GM19239 (cell line): ENCODE data around the gene CDK11B.
"Not testable (repeated sequence)": the region's sequence is repeated elsewhere in the genome, so short reads cannot be mapped to it uniquely, and the experiment has no call there.

Experiments used
- DNase-seq: peaks from one replicate; pipeline ENCODE4 v3.0.0; 2011; ENCODE audit warnings: low spot score; ENCODE audit not compliant: insufficient read length
- FAIRE-seq: peaks from 2 replicates; lab custom pipeline; 2011; peaks lifted over from hg19 to GRCh38; lab: Jason Lieb, UNC

CDK11B gene

DNA sequence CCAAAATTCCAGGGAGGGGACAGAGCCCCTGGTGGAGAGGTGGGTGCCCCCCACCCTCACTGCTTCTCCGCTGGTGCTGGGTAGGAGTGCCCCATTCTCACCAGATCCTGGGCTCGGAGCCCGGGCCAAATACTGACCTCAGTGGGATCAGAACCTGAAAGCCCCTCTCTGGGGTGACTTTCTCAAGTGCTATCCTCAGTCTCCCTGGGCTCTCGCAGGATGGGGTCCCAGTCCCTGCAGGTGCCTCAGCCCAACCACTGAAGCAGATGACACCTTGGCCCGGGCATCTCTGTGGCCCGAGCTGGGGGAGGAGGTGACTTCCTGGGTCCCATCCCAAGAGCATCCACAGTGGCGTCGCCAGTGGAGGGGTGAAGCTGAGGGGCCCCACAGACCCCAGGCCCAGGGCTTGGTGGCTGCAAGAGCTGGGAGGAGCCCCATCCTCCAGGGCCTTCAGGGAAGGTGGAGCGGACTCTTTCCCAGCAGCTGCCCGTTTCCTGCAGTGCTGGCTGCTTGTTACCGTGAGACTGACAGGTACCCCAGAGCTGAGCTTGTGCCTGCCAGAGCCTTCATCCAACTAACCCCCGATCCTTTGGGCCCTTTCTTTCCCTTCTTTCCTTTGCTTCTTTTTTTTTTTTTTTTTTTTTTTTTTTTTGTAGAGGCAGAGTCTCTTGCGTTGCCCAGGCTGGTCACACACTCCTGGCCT, 55.0 kb downstream of the CDK11B start:
- FAIRE-seq (no peak), DNase-seq (no peak)

- FAIRE-seq (no peak), DNase-seq (no peak)
Measured at GRCh38 chr1:1602968-1603506, 55.8 kb downstream of the CDK11B start.

GRCh38 chr1:1602304-1602967, 56.4 kb downstream of the CDK11B start:
- no peak for DNase-seq
- no peak for FAIRE-seq

DNA sequence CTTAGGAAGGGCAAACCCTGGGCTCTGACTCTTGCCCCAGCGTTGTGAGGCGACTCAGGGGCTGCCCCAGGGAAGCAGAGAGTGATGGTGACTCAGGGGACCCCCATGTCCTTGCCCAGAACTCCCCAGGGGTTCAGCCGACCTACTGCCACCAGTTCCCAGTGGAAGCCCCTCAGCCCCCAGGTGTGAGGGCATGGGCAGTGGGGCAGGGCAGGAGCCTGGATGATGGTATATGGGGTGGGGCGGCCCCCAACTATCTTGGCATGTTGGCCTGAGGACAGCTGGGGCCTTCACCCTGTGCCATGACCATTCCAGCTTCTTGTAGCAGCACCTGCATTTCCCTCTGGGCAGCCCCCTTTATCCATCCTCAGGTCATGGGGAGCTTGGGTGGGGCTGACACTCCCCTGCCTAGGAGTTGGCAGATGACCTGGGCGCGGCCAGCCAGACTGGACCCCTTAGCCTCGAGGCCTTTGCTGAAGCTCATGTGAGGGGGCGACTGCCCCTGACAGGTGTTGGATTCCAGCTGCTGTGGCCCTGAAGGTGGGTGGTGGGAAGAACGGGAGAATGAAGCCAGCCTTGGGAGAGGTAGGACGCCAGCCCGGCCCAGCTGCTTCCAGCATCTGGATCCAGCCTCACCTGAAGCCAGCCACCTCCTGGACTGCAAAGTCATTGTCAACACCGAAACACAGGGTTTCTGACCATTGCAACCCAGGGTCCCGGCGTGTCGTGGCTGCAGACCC, 57.1 kb downstream of the CDK11B start:
- no peak for FAIRE-seq
- DNase-seq = no peak

GRCh38 chr1:1600861-1601563, 57.8 kb downstream of the CDK11B start:
- DNase-seq = no peak
- no peak for FAIRE-seq

- DNase-seq = no peak
- no peak for FAIRE-seq
Measured at GRCh38 chr1:1599935-1600860, 58.6 kb downstream of the CDK11B start, which contains the start of gene FNDC10. Gene FNDC10, minus strand, starts transcription at chr1:1600135. Its CDS starts 120 bp downstream, at chr1:1600015.

GRCh38 chr1:1599030-1599934, 59.5 kb downstream of the CDK11B start:
- DNase-seq (peak; percentile 75), FAIRE-seq (no peak)

- DNase-seq = no peak
- FAIRE-seq = no peak
Measured at GRCh38 chr1:1598720-1599029, 60.1 kb downstream of the CDK11B start.

- DNase-seq (no peak), FAIRE-seq (no peak)
Measured at GRCh38 chr1:1598051-1598719, 60.6 kb downstream of the CDK11B start.

GRCh38 chr1:1597275-1597930, 61.4 kb downstream of the CDK11B start:
- FAIRE-seq (no peak), DNase-seq (no peak)

- no peak for FAIRE-seq
- DNase-seq = no peak
Measured at GRCh38 chr1:1596493-1597274, 62.1 kb downstream of the CDK11B start.

DNA sequence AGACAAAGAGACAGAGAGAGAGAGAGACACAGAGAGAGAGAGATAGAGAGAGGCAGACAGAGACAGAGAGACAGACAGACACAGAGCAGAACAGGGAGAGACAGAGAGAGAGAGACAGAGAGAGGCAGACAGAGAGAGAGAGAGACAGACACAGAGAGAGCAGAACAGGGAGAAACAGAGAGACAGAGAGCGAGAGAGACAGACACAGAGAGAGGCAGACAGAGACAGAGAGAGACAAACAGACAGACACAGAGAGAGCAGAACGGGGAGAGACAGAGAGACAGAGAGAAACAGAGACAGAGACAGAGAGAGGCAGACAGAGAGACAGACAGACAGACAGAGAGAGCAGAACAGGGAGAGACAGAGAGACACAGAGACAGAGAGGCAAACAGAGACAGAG, 63.5 kb downstream of the CDK11B start:
- not testable (repeated sequence) for FAIRE-seq, DNase-seq

DNA sequence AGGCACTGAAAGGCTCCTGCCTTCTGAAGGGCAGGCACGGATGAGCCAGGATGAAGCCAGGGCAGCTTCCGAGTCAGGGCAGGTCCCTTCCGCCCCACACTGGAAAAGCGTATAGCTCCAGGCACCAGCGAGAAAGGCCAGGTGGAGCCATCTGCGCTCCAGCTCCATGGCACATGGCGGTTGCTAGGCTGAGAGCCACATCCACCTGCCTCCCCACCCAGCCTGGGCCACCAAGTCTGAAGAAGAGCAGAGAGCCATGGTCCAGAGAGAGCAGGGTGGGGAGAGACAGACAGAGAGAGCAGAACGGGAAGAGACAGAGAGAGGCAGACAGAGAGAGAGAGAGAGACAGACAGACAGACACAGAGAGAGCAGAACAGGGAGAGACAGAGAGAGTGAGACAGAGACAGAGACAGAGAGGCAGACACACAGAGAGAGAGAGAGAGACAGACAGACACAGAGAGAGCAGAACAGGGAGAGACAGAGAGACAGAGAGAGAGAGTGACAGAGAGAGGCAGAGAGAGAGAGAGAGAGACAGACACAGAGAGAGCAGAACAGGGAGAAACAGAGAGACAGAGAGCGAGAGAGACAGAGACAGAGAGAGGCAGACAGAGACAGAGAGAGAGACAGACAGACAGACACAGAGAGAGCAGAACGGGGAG, 64.1 kb downstream of the CDK11B start:
- FAIRE-seq (no peak), DNase-seq (no peak)

- FAIRE-seq = no peak
Measured at GRCh38 chr1:1593834-1594601, 64.8 kb downstream of the CDK11B start.

DNA sequence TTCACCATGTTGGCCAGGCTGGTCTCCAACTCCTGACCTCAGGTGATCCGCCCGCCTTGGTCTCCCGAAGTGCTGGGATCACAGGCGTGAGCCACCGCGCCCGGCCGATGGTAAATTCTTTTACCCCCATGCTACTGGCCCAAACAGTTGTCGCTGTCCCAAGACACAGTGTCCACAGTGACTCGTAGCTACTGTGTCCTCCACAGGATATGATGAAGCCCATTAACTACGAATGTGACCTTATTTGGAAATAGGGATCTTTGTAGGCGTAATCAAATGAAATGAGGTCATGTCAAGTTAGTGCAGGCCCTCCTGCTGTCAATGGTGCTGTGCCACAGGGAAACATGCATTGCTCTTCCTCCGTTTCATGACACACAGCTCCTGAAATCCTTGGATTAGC, 67.4 kb downstream of the CDK11B start:
- DNase-seq (no peak), FAIRE-seq (no peak)

More at GRCh38 chr1:1593834-1594601, 64.8 kb downstream of the CDK11B start:
- no peak for DNase-seq
